ENCODE data around the gene LGALS9B.
"Not testable (repeated sequence)": the region's sequence is repeated elsewhere in the genome, so short reads cannot be mapped to it uniquely, and the experiment has no call there.

- not testable (repeated sequence) for TF ChIP-seq POLR2A, CTCF (IDR thresholded peaks at IDR 0.05)
Measured at GRCh38 chr17:20512378-20512777, 45.0 kb upstream of the LGALS9B start.
